Ishikawa (cell line): ENCODE measurements around the gene ARHGEF39.
A peak's percentile ranks its signal among the peaks of the same experiment; 100 is the strongest.

ENCODE experiments used
- CEBPB ChIP-seq: IDR thresholded peaks from 2 replicates; pipeline ENCODE4 v1.6.1; 2012
- CREB1 ChIP-seq: IDR thresholded peaks from 2 replicates; pipeline ENCODE4 v1.6.1; 2012; ENCODE audit warnings: low read depth
- EGR1 ChIP-seq: IDR thresholded peaks from 2 replicates; pipeline ENCODE4 v1.6.1; 2012
- EP300 ChIP-seq: IDR thresholded peaks from 2 replicates; pipeline ENCODE4 v1.6.1; 2012; ENCODE audit warnings: borderline replicate concordance
- FOXM1 ChIP-seq: IDR thresholded peaks from 2 replicates; pipeline ENCODE4 v1.6.1; 2012; ENCODE audit warnings: low read depth, borderline replicate concordance
- NFIC ChIP-seq: IDR thresholded peaks from 2 replicates; pipeline ENCODE4 v1.6.1; 2012
- RAD21 ChIP-seq: IDR thresholded peaks from 2 replicates; pipeline ENCODE4 v1.6.1; 2012; ENCODE audit warnings: low read depth
- TAF1 ChIP-seq: IDR thresholded peaks from 2 replicates; pipeline ENCODE4 v1.6.1; 2012; ENCODE audit warnings: low read depth, mild to moderate bottlenecking
- TCF12 ChIP-seq: IDR thresholded peaks from 2 replicates; pipeline ENCODE4 v1.6.1; 2012; ENCODE audit warnings: low read depth
- TEAD4 ChIP-seq: IDR thresholded peaks from 2 replicates; pipeline ENCODE4 v1.6.1; 2012
- YY1 ChIP-seq: IDR thresholded peaks from 2 replicates; pipeline ENCODE4 v1.6.1; 2012; ENCODE audit warnings: low read depth
- ZBTB7A ChIP-seq: IDR thresholded peaks from 2 replicates; pipeline ENCODE4 v1.6.1; 2012; ENCODE audit warnings: low read depth
- TF ChIP-seq, protein P1 (sequence below): IDR thresholded peaks from 2 replicates; pipeline ENCODE4 v1.6.1; 2012; ENCODE audit warnings: low read depth, mild to moderate bottlenecking
- TF ChIP-seq, protein P2 (sequence below): IDR thresholded peaks from 2 replicates; pipeline ENCODE4 v1.6.1; 2012
- TF ChIP-seq, protein P3 (sequence below): IDR thresholded peaks from 2 replicates; pipeline ENCODE4 v1.6.1; 2012

Gene ARHGEF39

DNA sequence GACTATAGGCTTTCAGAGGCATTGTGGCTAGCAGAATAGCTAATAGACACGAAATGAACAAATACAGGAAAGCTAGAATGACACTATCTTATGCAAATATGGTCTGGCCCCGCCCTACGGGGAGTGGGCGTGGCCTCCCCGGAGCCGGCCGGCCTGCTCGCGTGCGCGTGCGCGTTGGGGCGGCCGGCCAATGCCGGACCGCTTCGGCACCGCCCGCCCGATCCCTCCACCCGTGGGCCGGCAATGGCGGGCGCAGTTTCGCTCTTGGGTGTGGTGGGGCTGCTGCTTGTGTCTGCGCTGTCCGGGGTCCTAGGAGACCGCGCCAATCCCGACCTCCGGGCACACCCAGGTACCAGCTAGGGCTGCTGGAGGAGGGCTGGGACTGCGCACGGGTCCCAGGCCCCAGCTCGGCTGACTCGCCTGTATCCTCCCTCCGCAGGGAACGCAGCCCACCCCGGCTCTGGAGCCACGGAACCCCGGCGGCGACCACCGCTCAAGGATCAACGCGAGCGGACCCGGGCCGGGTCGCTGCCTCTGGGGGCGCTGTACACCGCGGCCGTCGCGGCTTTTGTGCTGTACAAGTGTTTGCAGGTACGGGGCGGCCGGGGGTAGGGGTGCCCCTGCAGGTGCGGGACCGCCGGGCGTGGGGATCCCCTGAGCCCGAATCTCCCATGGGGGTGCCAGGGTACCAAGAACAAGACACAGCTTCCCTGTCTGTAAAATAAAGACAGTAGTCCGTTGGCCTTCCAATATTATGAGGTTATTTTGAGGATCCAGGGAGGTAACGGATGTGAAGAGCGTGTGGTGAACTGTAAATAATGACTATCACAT, 6.6 kb downstream of the ARHGEF39 start, which contains the start of gene CCDC107:
Gene CCDC107 (plus strand): TSS at position 156 of the 831 bp plus-strand sequence. CDS start 88 bp downstream, at position 244.
- TF ChIP-seq ZBTB7A (peak; percentile 67; the same call in 1 of the 2 replicates), YY1 (peak; percentile 89), EP300 (no peak), EGR1 (0 out of 2 replicates have a peak, but pooled peaks have one; percentile 15), RAD21 (peak; percentile 37), TCF12 (no peak), CREB1 (no peak), FOXM1 (peak; percentile 13; the same call in 1 of the 2 replicates), TAF1 (peak; percentile 73), NFIC (no peak)
- TF ChIP-seq, protein P1, sequence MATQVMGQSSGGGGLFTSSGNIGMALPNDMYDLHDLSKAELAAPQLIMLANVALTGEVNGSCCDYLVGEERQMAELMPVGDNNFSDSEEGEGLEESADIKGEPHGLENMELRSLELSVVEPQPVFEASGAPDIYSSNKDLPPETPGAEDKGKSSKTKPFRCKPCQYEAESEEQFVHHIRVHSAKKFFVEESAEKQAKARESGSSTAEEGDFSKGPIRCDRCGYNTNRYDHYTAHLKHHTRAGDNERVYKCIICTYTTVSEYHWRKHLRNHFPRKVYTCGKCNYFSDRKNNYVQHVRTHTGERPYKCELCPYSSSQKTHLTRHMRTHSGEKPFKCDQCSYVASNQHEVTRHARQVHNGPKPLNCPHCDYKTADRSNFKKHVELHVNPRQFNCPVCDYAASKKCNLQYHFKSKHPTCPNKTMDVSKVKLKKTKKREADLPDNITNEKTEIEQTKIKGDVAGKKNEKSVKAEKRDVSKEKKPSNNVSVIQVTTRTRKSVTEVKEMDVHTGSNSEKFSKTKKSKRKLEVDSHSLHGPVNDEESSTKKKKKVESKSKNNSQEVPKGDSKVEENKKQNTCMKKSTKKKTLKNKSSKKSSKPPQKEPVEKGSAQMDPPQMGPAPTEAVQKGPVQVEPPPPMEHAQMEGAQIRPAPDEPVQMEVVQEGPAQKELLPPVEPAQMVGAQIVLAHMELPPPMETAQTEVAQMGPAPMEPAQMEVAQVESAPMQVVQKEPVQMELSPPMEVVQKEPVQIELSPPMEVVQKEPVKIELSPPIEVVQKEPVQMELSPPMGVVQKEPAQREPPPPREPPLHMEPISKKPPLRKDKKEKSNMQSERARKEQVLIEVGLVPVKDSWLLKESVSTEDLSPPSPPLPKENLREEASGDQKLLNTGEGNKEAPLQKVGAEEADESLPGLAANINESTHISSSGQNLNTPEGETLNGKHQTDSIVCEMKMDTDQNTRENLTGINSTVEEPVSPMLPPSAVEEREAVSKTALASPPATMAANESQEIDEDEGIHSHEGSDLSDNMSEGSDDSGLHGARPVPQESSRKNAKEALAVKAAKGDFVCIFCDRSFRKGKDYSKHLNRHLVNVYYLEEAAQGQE: peak; percentile 59

DNA sequence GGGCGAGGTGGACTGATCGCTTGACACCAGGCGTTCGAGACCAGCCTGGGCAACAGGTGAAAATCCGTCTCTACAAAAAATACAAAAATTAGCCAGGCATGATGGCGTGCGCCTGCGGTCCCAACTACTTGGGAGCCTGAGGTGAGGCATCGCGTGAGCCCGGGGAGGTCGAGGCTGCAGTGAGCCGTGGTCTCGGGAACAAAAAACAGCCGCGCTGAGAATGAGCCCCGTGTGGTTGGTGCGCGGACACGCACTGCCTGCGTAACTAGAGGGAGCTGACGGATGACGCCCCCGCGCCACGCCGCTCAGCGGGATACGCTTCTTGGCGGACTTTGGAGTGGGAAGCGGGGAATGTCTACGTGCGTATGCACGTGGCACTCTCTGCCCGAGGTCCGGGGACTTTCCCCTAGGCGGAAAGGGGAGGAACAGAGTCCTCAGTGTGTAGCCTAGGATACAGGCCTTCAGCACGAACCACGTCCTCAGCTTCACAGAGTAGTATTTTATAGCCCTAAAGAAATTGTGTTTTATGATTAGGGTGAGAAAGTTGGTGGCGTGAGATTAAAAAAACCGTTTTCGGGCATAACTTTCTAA, 7.4 kb downstream of the ARHGEF39 start, which contains the start of gene RMRP:
Gene RMRP (minus strand): TSS at position 474 of the 591 bp plus-strand sequence.
- TF ChIP-seq, protein P2, sequence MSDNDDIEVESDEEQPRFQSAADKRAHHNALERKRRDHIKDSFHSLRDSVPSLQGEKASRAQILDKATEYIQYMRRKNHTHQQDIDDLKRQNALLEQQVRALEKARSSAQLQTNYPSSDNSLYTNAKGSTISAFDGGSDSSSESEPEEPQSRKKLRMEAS: peak; percentile 99
- TF ChIP-seq NFIC (peak; percentile 47; the same call in 1 of the 2 replicates), TEAD4 (peak; percentile 93), ZBTB7A (no peak; the same call in 1 of the 2 replicates), EGR1 (peak; percentile 88), YY1 (peak; percentile 68), TCF12 (peak; percentile 70; the same call in 1 of the 2 replicates), EP300 (peak; percentile 56; the same call in 1 of the 2 replicates), CEBPB (peak; percentile 64), FOXM1 (peak; percentile 47; the same call in 1 of the 2 replicates), CREB1 (no peak; the same call in 1 of the 2 replicates), RAD21 (no peak; the same call in 1 of the 2 replicates)
- TF ChIP-seq, protein P3, sequence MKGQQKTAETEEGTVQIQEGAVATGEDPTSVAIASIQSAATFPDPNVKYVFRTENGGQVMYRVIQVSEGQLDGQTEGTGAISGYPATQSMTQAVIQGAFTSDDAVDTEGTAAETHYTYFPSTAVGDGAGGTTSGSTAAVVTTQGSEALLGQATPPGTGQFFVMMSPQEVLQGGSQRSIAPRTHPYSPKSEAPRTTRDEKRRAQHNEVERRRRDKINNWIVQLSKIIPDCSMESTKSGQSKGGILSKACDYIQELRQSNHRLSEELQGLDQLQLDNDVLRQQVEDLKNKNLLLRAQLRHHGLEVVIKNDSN: peak; percentile 76

DNA sequence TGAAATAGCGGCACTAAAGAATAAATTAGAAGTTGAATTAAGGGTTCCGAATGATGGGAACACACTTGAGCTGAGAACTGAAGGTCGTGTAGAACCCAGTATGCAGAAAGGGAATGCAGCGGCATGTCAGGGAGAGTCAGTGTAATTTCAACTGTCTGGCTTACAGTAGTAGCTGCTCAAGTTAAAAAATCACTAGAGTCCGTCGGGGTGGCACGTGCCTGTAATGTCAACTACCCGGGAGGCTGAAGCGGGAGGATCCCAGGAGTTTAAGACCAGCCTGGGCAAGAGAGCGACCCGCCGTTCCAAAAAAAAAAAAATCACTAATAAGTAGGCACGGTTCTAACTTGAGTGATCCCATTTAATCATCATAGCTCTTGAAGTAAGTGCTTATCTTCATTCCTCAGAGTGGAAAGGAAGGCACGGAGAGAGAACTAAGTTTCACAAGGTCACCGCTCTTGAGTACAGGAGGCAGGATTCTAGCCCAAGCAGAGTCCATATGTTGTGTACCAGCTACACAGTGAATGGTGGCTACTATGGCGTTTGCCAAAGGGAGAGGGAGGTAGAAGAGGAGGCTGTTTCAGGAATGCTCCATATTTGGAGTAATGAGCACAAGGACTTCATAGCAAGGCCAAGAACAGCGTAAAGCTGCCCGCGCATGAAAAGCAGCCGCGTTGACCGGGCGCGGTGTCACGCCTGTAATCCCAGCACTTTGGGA, 8.0 kb downstream of the ARHGEF39 start:
- TF ChIP-seq NFIC (no peak), CREB1 (no peak), EP300 (no peak), ZBTB7A (no peak), TAF1 (no peak), TCF12 (no peak)
- TF ChIP-seq, protein P3: no peak
- TF ChIP-seq, protein P1: no peak
- TF ChIP-seq, protein P2: no peak

DNA sequence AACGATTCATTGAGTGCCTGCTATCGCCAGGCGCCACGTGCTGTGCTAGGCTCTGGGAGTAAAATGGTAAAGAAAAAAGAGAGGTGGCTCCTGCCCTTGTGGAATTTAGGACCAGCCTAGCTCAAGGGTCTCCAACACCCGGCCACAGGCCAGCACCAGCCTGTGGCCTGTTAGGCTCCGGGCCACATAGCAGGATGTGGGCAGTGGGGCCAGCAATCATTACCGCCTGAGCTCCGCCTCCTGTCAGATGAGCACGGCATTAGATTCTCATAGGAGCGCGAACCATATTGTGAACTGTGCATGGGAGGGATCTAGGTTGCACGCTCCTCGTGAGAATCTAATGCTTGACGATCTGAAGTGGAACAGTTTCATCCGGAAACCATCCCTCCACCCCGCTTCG, 8.6 kb downstream of the ARHGEF39 start:
- TF ChIP-seq NFIC: no peak

DNA sequence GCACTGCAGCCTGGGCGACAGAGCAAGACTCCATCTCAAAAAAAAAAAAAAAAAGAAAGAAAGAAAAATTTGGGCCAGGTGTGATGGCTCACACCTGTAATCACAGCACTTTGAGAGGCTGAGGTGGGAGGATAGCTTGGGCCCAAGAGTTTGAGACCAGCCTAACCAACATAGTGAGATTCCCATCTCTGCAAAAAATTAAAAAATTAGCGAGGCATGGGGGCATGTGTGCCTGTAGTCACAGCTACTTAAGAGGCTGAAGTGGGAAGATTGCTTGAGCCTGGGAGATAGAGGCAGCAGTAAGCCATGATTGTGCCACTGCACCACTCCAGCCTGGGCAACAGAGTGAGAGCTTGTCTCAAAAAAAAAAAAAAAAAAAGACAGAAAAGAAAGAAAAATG, 11.4 kb downstream of the ARHGEF39 start:
- TF ChIP-seq RAD21 (no peak), YY1 (no peak), TAF1 (no peak), CREB1 (no peak), EGR1 (no peak), FOXM1 (no peak)
- TF ChIP-seq, protein P1: no peak
